GM23338 (cell line): ENCODE data around the gene NFYA.

Experiments used
- CREB1 ChIP-seq: fragments of 250-450 bp; sonication (Bioruptor Pico); IDR thresholded peaks from 2 replicates; pipeline ENCODE4 v1.5.0; 2020; ENCODE audit warnings: low read depth, mild to moderate bottlenecking, moderate library complexity
- CTCF ChIP-seq, 2 experiments: fragments of 200-600 bp in 1 of 2; sonication (generic) in 1 of 2; conservative IDR thresholded peaks; 2 replicates each; pipeline versions ENCODE4 v1.5.1 to v1.6.1; 2016 to 2017; ENCODE audit warnings: antibody characterized with exemption in 2 of 2, low read depth in 2 of 2, mild to moderate bottlenecking in 2 of 2, moderate library complexity in 1 of 2
- ETS1 ChIP-seq: IDR thresholded peaks from 2 replicates; pipeline ENCODE4 v1.6.1; 2016; ENCODE audit warnings: antibody characterized with exemption
- EZH2 ChIP-seq: fragments of 200-600 bp; sonication (generic); IDR thresholded peaks from one replicate; pipeline ENCODE4 v1.8.0; 2017; ENCODE audit warnings: antibody characterized with exemption, mild to moderate bottlenecking, low read depth; ENCODE audit not compliant: unreplicated experiment
- EZH2phosphoT487 ChIP-seq: fragments of 200-600 bp; sonication (generic); IDR thresholded peaks from one replicate; pipeline ENCODE4 v1.8.1; 2018; ENCODE audit warnings: antibody characterized with exemption; ENCODE audit not compliant: unreplicated experiment
- JUNB ChIP-seq: IDR thresholded peaks from one replicate; pipeline ENCODE4 v1.6.1; 2016; ENCODE audit warnings: antibody characterized with exemption; ENCODE audit not compliant: unreplicated experiment
- NANOG ChIP-seq: IDR thresholded peaks from 2 replicates; pipeline ENCODE4 v1.6.1; 2016; ENCODE audit warnings: antibody characterized with exemption, borderline replicate concordance
- POLR2AphosphoS5 ChIP-seq: IDR thresholded peaks from 2 replicates; pipeline ENCODE4 v1.6.1; 2016; ENCODE audit warnings: antibody characterized with exemption, low read depth
- REST ChIP-seq: IDR thresholded peaks from one replicate; pipeline ENCODE4 v1.6.1; 2018; ENCODE audit warnings: antibody characterized with exemption; ENCODE audit not compliant: unreplicated experiment
- STAT1 ChIP-seq: IDR thresholded peaks from one replicate; pipeline ENCODE4 v1.6.1; 2016; ENCODE audit warnings: antibody characterized with exemption; ENCODE audit not compliant: unreplicated experiment
- ZNF462 ChIP-seq: fragments of 250-450 bp; sonication (Bioruptor Pico); IDR thresholded peaks from 2 replicates; pipeline ENCODE4 v1.5.0; 2020; ENCODE audit warnings: mild to moderate bottlenecking, moderate library complexity

- no peak for TF ChIP-seq EZH2
- no peak for TF ChIP-seq POLR2AphosphoS5
- TF ChIP-seq CTCF (conservative IDR thresholded peaks at IDR 0.05; ENCODE audit: low read depth in 2 of 2) = no peak
- no peak for TF ChIP-seq ZNF462 (CRISPR knock-in tag)
- TF ChIP-seq ETS1 = no peak
- TF ChIP-seq EZH2phosphoT487 = no peak
- no peak for TF ChIP-seq REST
- TF ChIP-seq STAT1 = no peak
- no peak for TF ChIP-seq NANOG
- no peak for TF ChIP-seq JUNB
- no peak for TF ChIP-seq CREB1 (CRISPR knock-in tag)
These were observed 15.8 kb upstream of the NFYA start for GRCh38 chr6:41056768-41057490.
